Caco-2 (cell line): ENCODE measurements around the gene DYNC1LI2. TPM values are rescaled to one million over a fixed set of nuclear protein-coding genes. Genes with fewer than 3 reads are reported as not detected.
A peak's percentile ranks its signal among the peaks of the same experiment; 100 is the strongest.

ENCODE experiments used
- BruUV-seq: library from RNA; stranded (reverse); fragments of 400-500 nt; replicated peaks from 2 replicates; lab custom pipeline; 2021; lab: Mats Ljungman, UMichigan
- CTCF ChIA-PET: fragments of 300-600 bp; sonication (Branson Sonifier 250); formaldehyde crosslinking; loops from one replicate; lab custom pipeline; 2022; ENCODE audit warnings: antibody characterized with exemption; lab: Charles Lee
- POLR2A ChIA-PET: fragments of 300-600 bp; sonication (Branson Sonifier 250); formaldehyde crosslinking; loops from one replicate; lab custom pipeline; 2022; ENCODE audit warnings: antibody characterized with exemption; lab: Charles Lee
- DNase-seq, 2 experiments: peaks; one replicate each; pipeline versions ENCODE4 v3.0.0 to v3.0.0-alpha.2; 2020 to 2022
- H3K27me3 ChIP-seq: replicated peaks from 2 replicates; pipeline ENCODE4 v1.6.0; 2011; ENCODE audit warnings: low read length; ENCODE audit not compliant: control insufficient read depth, insufficient read depth
- H3K36me3 ChIP-seq: 2 replicates; pipeline ENCODE4 v1.5.1; 2011; ENCODE audit warnings: low read length; ENCODE audit not compliant: control insufficient read depth, insufficient read depth
- H3K4me1 ChIP-seq: fragments of 250-450 bp; sonication (Bioruptor Pico); 2 replicates; pipeline ENCODE4 v1.5.1; 2020; ENCODE audit warnings: mild to moderate bottlenecking
- H3K4me3 ChIP-seq: 2 replicates; pipeline ENCODE4 v1.5.1; 2011; ENCODE audit warnings: low read depth, mild to moderate bottlenecking, control low read depth, low read length
- H3K9me3 ChIP-seq: fragments of 250-450 bp; sonication (Bioruptor Pico); 2 replicates; pipeline ENCODE4 v1.5.1; 2020; ENCODE audit warnings: mild to moderate bottlenecking, moderate library complexity
- H3K27ac Mint-ChIP-seq: one replicate; pipeline ENCODE4 v1.8.0; 2022; ENCODE audit warnings: mixed read lengths; ENCODE audit not compliant: unreplicated experiment
- H3K27me3 Mint-ChIP-seq: one replicate; pipeline ENCODE4 v1.8.0; 2022; ENCODE audit warnings: mixed read lengths; ENCODE audit not compliant: insufficient read depth, unreplicated experiment
- H3K36me3 Mint-ChIP-seq: one replicate; pipeline ENCODE4 v1.8.0; 2022; ENCODE audit warnings: mild to moderate bottlenecking, mixed read lengths; ENCODE audit not compliant: insufficient read depth, unreplicated experiment
- H3K4me1 Mint-ChIP-seq: one replicate; pipeline ENCODE4 v1.8.0; 2022; ENCODE audit warnings: low read depth, mixed read lengths; ENCODE audit not compliant: unreplicated experiment
- H3K4me3 Mint-ChIP-seq: one replicate; pipeline ENCODE4 v1.8.0; 2022; ENCODE audit warnings: mild to moderate bottlenecking, moderate library complexity, mixed read lengths; ENCODE audit not compliant: unreplicated experiment
- H3K9me3 Mint-ChIP-seq: one replicate; pipeline ENCODE4 v1.8.0; 2022; ENCODE audit warnings: mixed read lengths; ENCODE audit not compliant: unreplicated experiment
- CTCF ChIP-seq, 2 experiments: fragments of 200-600 bp in 1 of 2; IDR thresholded peaks; 1 replicate in 1 of 2; 2 replicates in 1 of 2; pipeline versions ENCODE4 v1.5.1 to v1.8.0; 2011 to 2022; ENCODE audit warnings: antibody characterized with exemption in 1 of 2, control low read depth in 1 of 2, inconsistent platforms in 1 of 2, low read depth in 1 of 2, low read length in 1 of 2, mild to moderate bottlenecking in 1 of 2, moderate library complexity in 1 of 2; ENCODE audit not compliant: insufficient read depth in 1 of 2, severe bottlenecking in 1 of 2, unreplicated experiment in 1 of 2
- intact Hi-C: fragments of 100-400 bp; cut with micrococcal nuclease; formaldehyde crosslinking; loops from one replicate; pipeline ENCODE4 v1.10.0; 2022; ENCODE audit not compliant: unreplicated experiment
- total RNA-seq: library from RNA; stranded (reverse); gene quantifications from 2 replicates; pipeline ENCODE4 v1.2.3, GENCODE V29; 2022

Gene DYNC1LI2
- total RNA-seq, 1 experiment from 2014 or later: 180 TPM

GRCh38 chr16:66740010-66740409 lies 11.4 kb downstream of the DYNC1LI2 start:
- H3K9me3 ChIP-seq: no peaks in the 10 kb centered on the region
- H3K27me3 ChIP-seq: no peaks in the 10 kb centered on the region
- ChIA-PET POLR2A (interaction anchor here (0.6 kb wide), 1 partner anchor 55 kb away, joined by 3 read pairs; no protein-coding TSS in a partner anchor), CTCF (interaction anchor here (0.6 to 2.1 kb wide), 7 partner anchors 11 to 128 kb away, joined by 3 to 7 read pairs (median 5); partner anchors contain the start of genes DYNC1LI2 and NAE1)
- peaks cover 8% of the 10 kb centered on the region for H3K4me1 Mint-ChIP-seq
- peak overlapping the region; percentile 39 for H3K27ac Mint-ChIP-seq
- H3K4me3 Mint-ChIP-seq: no peak overlapping the region
- peak; percentile 64 to 66 for TF ChIP-seq CTCF (IDR thresholded peaks at IDR 0.05; ENCODE audit: insufficient read depth in 1 of 2, low read depth in 1 of 2, low read length in 1 of 2, severe bottlenecking in 1 of 2, unreplicated experiment in 1 of 2)
- peak in 1 of 2 experiments; percentile 29 for DNase-seq
- no peaks in the 10 kb centered on the region for H3K27me3 Mint-ChIP-seq
- H3K9me3 Mint-ChIP-seq: no peaks in the 10 kb centered on the region
- no peak overlapping the region for H3K4me3 ChIP-seq
- H3K4me1 ChIP-seq: peaks cover 9% of the 10 kb centered on the region
- peaks cover 17% of the 10 kb centered on the region for H3K36me3 ChIP-seq
- BruUV-seq: no TSS peak
- intact Hi-C loops: loop anchor here (1.0 kb wide), 1 partner anchor 78 kb away; no protein-coding TSS in a partner anchor
- peaks cover 91% of the 10 kb centered on the region for H3K36me3 Mint-ChIP-seq

GRCh38 chr16:66735891-66736290 lies 15.5 kb downstream of the DYNC1LI2 start:
- Mint-ChIP-seq H3K4me3 (no peak overlapping the region), H3K27me3 (no peaks in the 10 kb centered on the region), H3K9me3 (no peaks in the 10 kb centered on the region), H3K27ac (no peak overlapping the region), H3K36me3 (peaks cover 92% of the 10 kb centered on the region), H3K4me1 (peaks cover 8% of the 10 kb centered on the region)
- POLR2A ChIA-PET: no interaction called here
- no peaks in the 10 kb centered on the region for H3K27me3 ChIP-seq
- H3K4me3 ChIP-seq: no peak overlapping the region
- intact Hi-C loops: no loop called here
- H3K4me1 ChIP-seq: peaks cover 8% of the 10 kb centered on the region
- DNase-seq: no peak
- H3K9me3 ChIP-seq: no peaks in the 10 kb centered on the region
- BruUV-seq: no TSS peak
- CTCF ChIA-PET: no interaction called here
- no peak for TF ChIP-seq CTCF (IDR thresholded peaks at IDR 0.05; ENCODE audit: insufficient read depth in 1 of 2, low read depth in 1 of 2, low read length in 1 of 2, severe bottlenecking in 1 of 2, unreplicated experiment in 1 of 2)
- H3K36me3 ChIP-seq: peaks cover 19% of the 10 kb centered on the region

- Mint-ChIP-seq H3K9me3 (no peaks in the 10 kb centered on the region), H3K4me3 (no peak overlapping the region), H3K36me3 (peaks cover 89% of the 10 kb centered on the region), H3K4me1 (peaks cover 6% of the 10 kb centered on the region), H3K27ac (no peak overlapping the region), H3K27me3 (no peaks in the 10 kb centered on the region)
- BruUV-seq: TSS peak; percentile 16
- Histone ChIP-seq H3K36me3 (peaks cover 21% of the 10 kb centered on the region), H3K4me1 (no peaks in the 10 kb centered on the region), H3K27me3 (no peaks in the 10 kb centered on the region), H3K4me3 (no peak overlapping the region), H3K9me3 (no peaks in the 10 kb centered on the region)
- ChIA-PET CTCF (no interaction called here), POLR2A (no interaction called here)
- no peak for TF ChIP-seq CTCF (IDR thresholded peaks at IDR 0.05; ENCODE audit: insufficient read depth in 1 of 2, low read depth in 1 of 2, low read length in 1 of 2, severe bottlenecking in 1 of 2, unreplicated experiment in 1 of 2)
- intact Hi-C loops: no loop called here
- no peak for DNase-seq
Measured at GRCh38 chr16:66731101-66731500, 20.3 kb downstream of the DYNC1LI2 start.
